K562 (cell line): ENCODE results near the gene ERAP2. TPM values are rescaled to one million over a fixed set of nuclear protein-coding genes. Genes with fewer than 3 reads are reported as not detected.

ENCODE experiments used
- HMG20B ChIP-seq: fragments of 250-450 bp; sonication (Bioruptor Pico); IDR thresholded peaks from 2 replicates; pipeline ENCODE4 v1.5.0; 2021; ENCODE audit warnings: mild to moderate bottlenecking
- NCOA2 ChIP-seq, 2 experiments: fragments of 450-650 bp; IDR thresholded peaks; 2 replicates each; pipeline ENCODE4 v1.6.1; 2018; ENCODE audit warnings: mild to moderate bottlenecking in 2 of 2, moderate library complexity in 1 of 2; ENCODE audit not compliant: partially characterized antibody in 2 of 2
- NFATC3 ChIP-seq: fragments of 450-650 bp; IDR thresholded peaks from 2 replicates; pipeline ENCODE4 v1.6.1; 2017; ENCODE audit warnings: mild to moderate bottlenecking
- NFYB ChIP-seq: IDR thresholded peaks from 2 replicates; pipeline ENCODE4 v1.6.1; 2011; ENCODE audit warnings: mild to moderate bottlenecking, moderate library complexity; ENCODE audit not compliant: insufficient read length; ENCODE audit errors: extremely low read depth
- PTRF ChIP-seq: fragments of 450-650 bp; IDR thresholded peaks from 2 replicates; pipeline ENCODE4 v1.6.1; 2016; ENCODE audit warnings: mild to moderate bottlenecking, missing genetic modification characterization, missing compliant biosample characterization
- SIN3B ChIP-seq: fragments of 450-650 bp; IDR thresholded peaks from 2 replicates; pipeline ENCODE4 v1.6.1; 2017; ENCODE audit warnings: low read depth, mild to moderate bottlenecking, moderate library complexity
- SLC30A9 ChIP-seq: fragments of 250-450 bp; sonication (Bioruptor Pico); IDR thresholded peaks from 2 replicates; pipeline ENCODE4 v1.8.0; 2022; ENCODE audit warnings: mild to moderate bottlenecking, moderate library complexity
- TEAD4 ChIP-seq, 2 experiments: sonication (generic) in 1 of 2; formaldehyde crosslinking in 1 of 2; IDR thresholded peaks; 2 replicates each; pipeline versions ENCODE4 v1.6.1 to v1.8.0; 2012 to 2022; ENCODE audit warnings: borderline replicate concordance in 1 of 2, inconsistent platforms in 1 of 2, low read length in 1 of 2, mild to moderate bottlenecking in 1 of 2, missing genetic modification reagents in 1 of 2
- ZKSCAN1 ChIP-seq: fragments of 150-350 bp; IDR thresholded peaks from 2 replicates; pipeline ENCODE4 v1.6.1; 2016; ENCODE audit warnings: low read depth, low read length
- ZNF217 ChIP-seq: sonication (generic); formaldehyde crosslinking; IDR thresholded peaks from 2 replicates; pipeline ENCODE4 v1.8.0; 2022; ENCODE audit warnings: mild to moderate bottlenecking, missing genetic modification reagents
- ZNF589 ChIP-seq: fragments of 200-800 bp; sonication (Bioruptor generic); IDR thresholded peaks from 2 replicates; pipeline ENCODE4 v1.6.1; 2016; ENCODE audit warnings: low read depth, missing genetic modification characterization, missing compliant biosample characterization
- polyA plus RNA-seq, 8 experiments: library from polyadenylated mRNA; depleted of rRNA in 4 of 8; stranded (reverse) in 5 of 8; unstranded in 3 of 8; fragments of >200 nt; fragmentation: Nextera tagmentation in 2 of 8; fragmentation: Illumina TruSeq in 1 of 8; extraction: Ambion mirVana in 2 of 8; extraction: Trizol in 1 of 8; gene quantifications; 2 replicates each; pipeline versions ENCODE4 v1.2.1 to v1.2.3, GENCODE V29; 2011 to 2014; ENCODE audit warnings: inconsistent platforms in 1 of 8, missing spikeins in 1 of 8
- total RNA-seq, 7 experiments: library from RNA; depleted of rRNA in 6 of 7; stranded (reverse); fragments of >200 nt in 6 of 7; fragmentation: Illumina TruSeq in 2 of 7; extraction: Trizol in 2 of 7; gene quantifications; 2 replicates each; pipeline versions ENCODE4 v1.2.1 to v1.2.3, GENCODE V29; 2011 to 2021; ENCODE audit warnings: low replicate concordance in 1 of 7
- TF ChIP-seq, protein P1 (sequence below): fragments of 450-650 bp; IDR thresholded peaks from 2 replicates; pipeline ENCODE4 v1.6.1; 2016; ENCODE audit warnings: low read depth
- TF ChIP-seq, protein P2 (sequence below): fragments of 250-450 bp; sonication (Bioruptor Pico); IDR thresholded peaks from 2 replicates; pipeline ENCODE4 v1.4.0; 2020; ENCODE audit warnings: mild to moderate bottlenecking, moderate library complexity, borderline replicate concordance
- TF ChIP-seq, protein P3 (sequence below): fragments of 450-650 bp; formaldehyde crosslinking; conservative IDR thresholded peaks from 2 replicates; pipeline ENCODE4 v1.4.0; 2022; ENCODE audit warnings: mild to moderate bottlenecking, missing genetic modification characterization

Gene ERAP2
- total and polyA plus RNA-seq, 9 of the 15 experiments (the other 6 are each of a cell fraction or from before 2014, with no cell fraction given), result 0.93 to 4.0 (median 2.1) TPM

DNA sequence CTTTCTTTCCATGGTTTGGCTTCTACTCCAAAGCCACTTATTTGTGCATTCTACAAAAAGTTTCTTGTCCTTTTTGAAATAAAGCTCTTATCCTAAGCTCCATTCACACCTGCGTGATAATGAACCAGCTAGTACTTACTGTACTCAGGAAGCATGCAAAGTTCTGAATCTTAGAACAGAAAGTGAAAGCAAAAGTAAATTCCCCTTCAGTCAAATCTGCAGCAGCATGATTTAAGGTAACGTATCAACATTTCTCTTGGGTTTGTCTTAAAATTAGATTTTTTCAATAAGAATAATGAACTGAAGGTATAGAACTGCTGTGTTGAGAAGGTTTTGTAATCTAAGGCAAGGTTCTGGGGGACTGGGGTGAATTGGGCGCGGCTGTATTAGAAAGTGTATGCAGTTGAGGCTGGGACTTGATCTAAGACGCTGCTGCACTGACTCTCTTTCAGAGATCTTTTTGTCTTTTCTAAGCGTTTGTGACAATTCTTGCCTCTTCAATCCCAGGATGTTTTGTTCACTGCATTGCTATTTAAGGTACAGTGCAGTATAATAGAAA, at the start of gene ERAP2 (continued):
- TF ChIP-seq, protein P1, sequence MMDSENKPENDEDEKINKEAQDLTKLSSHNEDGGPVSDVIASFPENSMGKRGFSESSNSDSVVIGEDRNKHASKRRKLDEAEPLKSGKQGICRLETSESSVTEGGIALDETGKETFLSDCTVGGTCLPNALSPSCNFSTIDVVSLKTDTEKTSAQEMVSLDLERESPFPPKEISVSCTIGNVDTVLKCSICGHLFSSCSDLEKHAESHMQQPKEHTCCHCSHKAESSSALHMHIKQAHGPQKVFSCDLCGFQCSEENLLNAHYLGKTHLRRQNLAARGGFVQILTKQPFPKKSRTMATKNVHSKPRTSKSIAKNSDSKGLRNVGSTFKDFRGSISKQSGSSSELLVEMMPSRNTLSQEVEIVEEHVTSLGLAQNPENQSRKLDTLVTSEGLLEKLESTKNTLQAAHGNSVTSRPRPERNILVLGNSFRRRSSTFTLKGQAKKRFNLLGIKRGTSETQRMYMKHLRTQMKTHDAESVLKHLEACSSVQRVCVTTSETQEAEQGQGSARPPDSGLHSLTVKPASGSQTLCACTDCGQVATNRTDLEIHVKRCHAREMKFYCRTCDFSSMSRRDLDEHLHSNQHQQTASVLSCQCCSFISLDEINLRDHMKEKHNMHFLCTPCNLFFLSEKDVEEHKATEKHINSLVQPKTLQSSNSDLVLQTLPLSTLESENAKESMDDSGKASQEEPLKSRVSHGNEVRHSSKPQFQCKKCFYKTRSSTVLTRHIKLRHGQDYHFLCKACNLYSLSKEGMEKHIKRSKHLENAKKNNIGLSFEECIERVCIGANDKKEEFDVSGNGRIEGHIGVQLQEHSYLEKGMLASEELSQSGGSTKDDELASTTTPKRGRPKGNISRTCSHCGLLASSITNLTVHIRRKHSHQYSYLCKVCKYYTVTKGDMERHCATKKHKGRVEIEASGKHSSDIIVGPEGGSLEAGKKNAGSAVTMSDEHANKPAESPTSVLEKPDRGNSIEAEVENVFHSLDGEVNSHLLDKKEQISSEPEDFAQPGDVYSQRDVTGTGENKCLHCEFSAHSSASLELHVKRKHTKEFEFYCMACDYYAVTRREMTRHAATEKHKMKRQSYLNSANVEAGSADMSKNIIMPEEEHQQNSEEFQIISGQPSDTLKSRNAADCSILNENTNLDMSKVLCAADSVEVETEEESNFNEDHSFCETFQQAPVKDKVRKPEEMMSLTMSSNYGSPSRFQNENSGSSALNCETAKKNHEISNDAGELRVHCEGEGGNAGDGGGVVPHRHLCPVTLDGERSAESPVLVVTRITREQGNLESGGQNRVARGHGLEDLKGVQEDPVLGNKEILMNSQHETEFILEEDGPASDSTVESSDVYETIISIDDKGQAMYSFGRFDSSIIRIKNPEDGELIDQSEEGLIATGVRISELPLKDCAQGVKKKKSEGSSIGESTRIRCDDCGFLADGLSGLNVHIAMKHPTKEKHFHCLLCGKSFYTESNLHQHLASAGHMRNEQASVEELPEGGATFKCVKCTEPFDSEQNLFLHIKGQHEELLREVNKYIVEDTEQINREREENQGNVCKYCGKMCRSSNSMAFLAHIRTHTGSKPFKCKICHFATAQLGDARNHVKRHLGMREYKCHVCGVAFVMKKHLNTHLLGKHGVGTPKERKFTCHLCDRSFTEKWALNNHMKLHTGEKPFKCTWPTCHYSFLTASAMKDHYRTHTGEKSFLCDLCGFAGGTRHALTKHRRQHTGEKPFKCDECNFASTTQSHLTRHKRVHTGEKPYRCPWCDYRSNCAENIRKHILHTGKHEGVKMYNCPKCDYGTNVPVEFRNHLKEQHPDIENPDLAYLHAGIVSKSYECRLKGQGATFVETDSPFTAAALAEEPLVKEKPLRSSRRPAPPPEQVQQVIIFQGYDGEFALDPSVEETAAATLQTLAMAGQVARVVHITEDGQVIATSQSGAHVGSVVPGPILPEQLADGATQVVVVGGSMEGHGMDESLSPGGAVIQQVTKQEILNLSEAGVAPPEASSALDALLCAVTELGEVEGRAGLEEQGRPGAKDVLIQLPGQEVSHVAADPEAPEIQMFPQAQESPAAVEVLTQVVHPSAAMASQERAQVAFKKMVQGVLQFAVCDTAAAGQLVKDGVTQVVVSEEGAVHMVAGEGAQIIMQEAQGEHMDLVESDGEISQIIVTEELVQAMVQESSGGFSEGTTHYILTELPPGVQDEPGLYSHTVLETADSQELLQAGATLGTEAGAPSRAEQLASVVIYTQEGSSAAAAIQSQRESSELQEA, result no peak
- TF ChIP-seq SLC30A9 (CRISPR knock-in tag), result no peak
- no peak for TF ChIP-seq ZNF217
- no peak for TF ChIP-seq HMG20B (CRISPR knock-in tag)
- no peak for TF ChIP-seq NCOA2 (IDR thresholded peaks at IDR 0.05; ENCODE audit: partially characterized antibody in 2 of 2)
- TF ChIP-seq NFATC3, result 0 out of 2 replicates have a peak, but pooled peaks have one; percentile 47
- TF ChIP-seq ZKSCAN1, result no peak
- no peak for TF ChIP-seq NFYB
- no peak for TF ChIP-seq SIN3B
- TF ChIP-seq TEAD4 (IDR thresholded peaks at IDR 0.05; ENCODE audit: low read length), result 0 out of 2 replicates have a peak, but pooled peaks have one; percentile 16
- TF ChIP-seq TEAD4 (CRISPR knock-in tag; IDR thresholded peaks at IDR 0.05; ENCODE audit: borderline replicate concordance), result no peak
- TF ChIP-seq PTRF (tag), result no peak
- no peak for TF ChIP-seq ZNF589 (CRISPR knock-in tag)
- TF ChIP-seq, protein P2, sequence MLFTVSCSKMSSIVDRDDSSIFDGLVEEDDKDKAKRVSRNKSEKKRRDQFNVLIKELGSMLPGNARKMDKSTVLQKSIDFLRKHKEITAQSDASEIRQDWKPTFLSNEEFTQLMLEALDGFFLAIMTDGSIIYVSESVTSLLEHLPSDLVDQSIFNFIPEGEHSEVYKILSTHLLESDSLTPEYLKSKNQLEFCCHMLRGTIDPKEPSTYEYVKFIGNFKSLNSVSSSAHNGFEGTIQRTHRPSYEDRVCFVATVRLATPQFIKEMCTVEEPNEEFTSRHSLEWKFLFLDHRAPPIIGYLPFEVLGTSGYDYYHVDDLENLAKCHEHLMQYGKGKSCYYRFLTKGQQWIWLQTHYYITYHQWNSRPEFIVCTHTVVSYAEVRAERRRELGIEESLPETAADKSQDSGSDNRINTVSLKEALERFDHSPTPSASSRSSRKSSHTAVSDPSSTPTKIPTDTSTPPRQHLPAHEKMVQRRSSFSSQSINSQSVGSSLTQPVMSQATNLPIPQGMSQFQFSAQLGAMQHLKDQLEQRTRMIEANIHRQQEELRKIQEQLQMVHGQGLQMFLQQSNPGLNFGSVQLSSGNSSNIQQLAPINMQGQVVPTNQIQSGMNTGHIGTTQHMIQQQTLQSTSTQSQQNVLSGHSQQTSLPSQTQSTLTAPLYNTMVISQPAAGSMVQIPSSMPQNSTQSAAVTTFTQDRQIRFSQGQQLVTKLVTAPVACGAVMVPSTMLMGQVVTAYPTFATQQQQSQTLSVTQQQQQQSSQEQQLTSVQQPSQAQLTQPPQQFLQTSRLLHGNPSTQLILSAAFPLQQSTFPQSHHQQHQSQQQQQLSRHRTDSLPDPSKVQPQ (CRISPR knock-in tag), result no peak
- TF ChIP-seq, protein P3, sequence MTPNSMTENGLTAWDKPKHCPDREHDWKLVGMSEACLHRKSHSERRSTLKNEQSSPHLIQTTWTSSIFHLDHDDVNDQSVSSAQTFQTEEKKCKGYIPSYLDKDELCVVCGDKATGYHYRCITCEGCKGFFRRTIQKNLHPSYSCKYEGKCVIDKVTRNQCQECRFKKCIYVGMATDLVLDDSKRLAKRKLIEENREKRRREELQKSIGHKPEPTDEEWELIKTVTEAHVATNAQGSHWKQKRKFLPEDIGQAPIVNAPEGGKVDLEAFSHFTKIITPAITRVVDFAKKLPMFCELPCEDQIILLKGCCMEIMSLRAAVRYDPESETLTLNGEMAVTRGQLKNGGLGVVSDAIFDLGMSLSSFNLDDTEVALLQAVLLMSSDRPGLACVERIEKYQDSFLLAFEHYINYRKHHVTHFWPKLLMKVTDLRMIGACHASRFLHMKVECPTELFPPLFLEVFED (CRISPR knock-in tag), result no peak
